ENCODE data around the gene ATE1. TPM values are rescaled to one million over a fixed set of nuclear protein-coding genes. Genes with fewer than 3 reads are reported as not detected.

ATE1 gene
- total RNA-seq, 1 donor from 2014 or later, result 24.9 TPM

GRCh38 chr10:121891103-121891502 lies 36.7 kb downstream of the ATE1 start:
- no peaks in the 10 kb centered on the region for H3K36me3 ChIP-seq (ENCODE audit: control insufficient read depth, insufficient read depth, low read length)
- no peak for TF ChIP-seq CTCF (IDR thresholded peaks at IDR 0.05; ENCODE audit: insufficient read depth, low read length, poor library complexity, severe bottlenecking)
- no peak overlapping the region for H3K4me3 ChIP-seq (ENCODE audit: low read depth, low read length)
- no peak for DNase-seq (ENCODE audit: low read depth)
- H3K27me3 ChIP-seq (ENCODE audit: control insufficient read depth, insufficient read depth, low read length), result no peaks in the 10 kb centered on the region

DNA sequence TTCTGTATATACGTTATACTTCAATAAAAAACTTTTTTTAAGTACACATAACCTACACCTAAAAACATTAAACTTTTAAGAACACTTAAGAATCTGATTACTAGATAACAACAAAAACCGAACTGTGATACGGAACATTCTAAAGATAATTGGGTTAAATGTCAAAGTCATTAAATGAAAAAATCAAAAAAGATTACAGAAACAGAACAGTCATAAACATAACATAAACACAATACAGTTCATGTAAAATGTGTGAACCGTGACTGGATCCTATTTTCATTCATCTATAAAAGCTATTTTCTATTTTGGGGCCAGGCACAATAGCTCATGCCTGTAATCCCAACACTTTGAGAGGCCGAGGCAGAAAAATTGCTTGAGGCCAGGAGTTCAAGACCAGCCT lies 38.6 kb downstream of the ATE1 start:
- DNase-seq (ENCODE audit: low read depth), result no peak

GRCh38 chr10:121886997-121887622 lies 40.7 kb downstream of the ATE1 start:
- peak; percentile 90 for TF ChIP-seq CTCF (IDR thresholded peaks at IDR 0.05; ENCODE audit: insufficient read depth, low read length, poor library complexity, severe bottlenecking)
- no peak overlapping the region for H3K4me3 ChIP-seq (ENCODE audit: low read depth, low read length)
- no peak for DNase-seq (ENCODE audit: low read depth)
- no peaks in the 10 kb centered on the region for H3K36me3 ChIP-seq (ENCODE audit: control insufficient read depth, insufficient read depth, low read length)
- no peaks in the 10 kb centered on the region for H3K27me3 ChIP-seq (ENCODE audit: control insufficient read depth, insufficient read depth, low read length)

More for the DNA sequence above, 38.6 kb downstream of the ATE1 start:
- no peak for TF ChIP-seq CTCF (IDR thresholded peaks at IDR 0.05; ENCODE audit: insufficient read depth, low read length, poor library complexity, severe bottlenecking)
- Histone ChIP-seq H3K36me3 (ENCODE audit: control insufficient read depth, insufficient read depth, low read length) (no peaks in the 10 kb centered on the region), H3K27me3 (ENCODE audit: control insufficient read depth, insufficient read depth, low read length) (no peaks in the 10 kb centered on the region), H3K4me3 (ENCODE audit: low read depth, low read length) (no peak overlapping the region)

- H3K4me3 ChIP-seq (ENCODE audit: low read depth, low read length), result no peak overlapping the region
- H3K27me3 ChIP-seq (ENCODE audit: control insufficient read depth, insufficient read depth, low read length), result no peaks in the 10 kb centered on the region
- H3K36me3 ChIP-seq (ENCODE audit: control insufficient read depth, insufficient read depth, low read length), result no peaks in the 10 kb centered on the region
- no peak for DNase-seq (ENCODE audit: low read depth)
- TF ChIP-seq CTCF (IDR thresholded peaks at IDR 0.05; ENCODE audit: insufficient read depth, low read length, poor library complexity, severe bottlenecking), result no peak
These were observed 41.6 kb downstream of the ATE1 start for GRCh38 chr10:121886181-121886580.

DNA sequence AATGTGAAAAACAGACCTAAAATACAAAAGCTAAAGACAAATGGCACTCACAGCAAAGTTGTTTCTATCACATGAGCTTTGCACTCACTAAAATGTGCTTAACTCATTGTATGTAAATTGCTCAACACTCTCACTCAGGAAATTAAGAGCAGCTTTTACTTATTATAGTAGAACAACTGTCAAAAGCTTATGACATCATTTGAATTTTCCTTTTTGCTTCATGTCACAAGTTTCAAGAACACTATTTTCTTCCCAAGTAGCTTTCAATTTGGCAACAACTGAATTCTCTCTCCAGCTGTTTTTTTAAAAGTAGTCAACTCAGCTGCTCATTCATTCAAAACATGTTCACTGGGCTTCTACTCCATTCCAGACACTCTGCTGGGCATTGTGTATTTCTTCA lies 46.9 kb downstream of the ATE1 start:
- TF ChIP-seq CTCF (IDR thresholded peaks at IDR 0.05; ENCODE audit: insufficient read depth, low read length, poor library complexity, severe bottlenecking), result no peak
- DNase-seq (ENCODE audit: low read depth), result no peak
- H3K27me3 ChIP-seq (ENCODE audit: control insufficient read depth, insufficient read depth, low read length), result no peaks in the 10 kb centered on the region
- H3K4me3 ChIP-seq (ENCODE audit: low read depth, low read length), result no peak overlapping the region
- H3K36me3 ChIP-seq (ENCODE audit: control insufficient read depth, insufficient read depth, low read length), result no peaks in the 10 kb centered on the region

GRCh38 chr10:121879476-121879875 lies 48.4 kb downstream of the ATE1 start:
- no peak for DNase-seq (ENCODE audit: low read depth)
- Histone ChIP-seq H3K4me3 (ENCODE audit: low read depth, low read length) (no peak overlapping the region), H3K27me3 (ENCODE audit: control insufficient read depth, insufficient read depth, low read length) (no peaks in the 10 kb centered on the region), H3K36me3 (ENCODE audit: control insufficient read depth, insufficient read depth, low read length) (no peaks in the 10 kb centered on the region)
- no peak for TF ChIP-seq CTCF (IDR thresholded peaks at IDR 0.05; ENCODE audit: insufficient read depth, low read length, poor library complexity, severe bottlenecking)

Data from kidney epithelial cell (primary cell).